Adrenal gland (tissue), 12 donors: ENCODE data around the gene RCOR1. TPM values are rescaled to one million over a fixed set of nuclear protein-coding genes. Genes with fewer than 3 reads are reported as not detected.
A peak's percentile ranks its signal among the peaks of the same experiment; 100 is the strongest.
"Not testable (repeated sequence)": the region's sequence is repeated elsewhere in the genome, so short reads cannot be mapped to it uniquely, and the experiment has no call there.

Source experiments
- DNase-seq, 7 donors: peaks; one replicate each; pipeline ENCODE4 v3.0.0-alpha.2; 2019 to 2020
- H3K27ac ChIP-seq, 5 donors: fragments of 200-600 bp; sonication (generic) in 4 of 5; 1 replicate in 3 of 5; 2 replicates in 2 of 5; pipeline versions ENCODE4 v1.5.1 to v1.8.0; 2016 to 2020; ENCODE audit warnings: mild to moderate bottlenecking in 1 of 5
- H3K27me3 ChIP-seq: fragments of 200-600 bp; 2 replicates; pipeline ENCODE4 v1.8.0; 2021
- H3K36me3 ChIP-seq, 2 donors: fragments of 200-600 bp; replicated peaks in 1 of 2; 1 replicate in 1 of 2; 2 replicates in 1 of 2; pipeline versions ENCODE4 v1.5.1 to v1.8.0; 2018 to 2022
- H3K4me1 ChIP-seq, 2 donors: fragments of 200-600 bp; replicated peaks in 1 of 2; 1 replicate in 1 of 2; 2 replicates in 1 of 2; pipeline versions ENCODE4 v1.5.1 to v1.8.0; 2018 to 2021
- H3K4me3 ChIP-seq, 4 donors: fragments of 200-600 bp; sonication (generic) in 3 of 4; one replicate each; pipeline ENCODE4 v1.5.1; 2016 to 2018
- H3K9me3 ChIP-seq, 3 donors: fragments of 200-600 bp; sonication (generic) in 1 of 3; replicated peaks in 1 of 3; 1 replicate in 2 of 3; 2 replicates in 1 of 3; pipeline versions ENCODE4 v1.5.1 to v1.8.0; 2016 to 2021
- CTCF ChIP-seq, 6 experiments: fragments of 450-650 bp in 4 of 6; fragments of 200-600 bp in 2 of 6; sonication (generic) in 1 of 6; IDR thresholded peaks; 1 replicate in 5 of 6; 2 replicates in 1 of 6; pipeline versions ENCODE4 v1.5.1 to v1.8.0; 2016 to 2021; ENCODE audit warnings: antibody characterized with exemption in 6 of 6, mild to moderate bottlenecking in 2 of 6, moderate library complexity in 1 of 6
- POLR2A ChIP-seq, 2 donors: fragments of 450-650 bp; IDR thresholded peaks; one replicate each; pipeline ENCODE4 v1.6.1; 2017; ENCODE audit warnings: antibody characterized with exemption in 2 of 2, mild to moderate bottlenecking in 2 of 2, moderate library complexity in 1 of 2
- WGBS, 4 donors: extraction: QIAGEN DNeasy Blood & Tissue Kit in 2 of 4; methylation state at CpG; one replicate each; pipeline versions ENCODE4 v1.1.5 to v1.1.7; 2013 to 2017; 5-methylcytosine and 5-hydroxymethylcytosine counted together
- intact Hi-C, 2 donors: fragments of 100-400 bp; cut with DNase I; formaldehyde crosslinking; loops; one replicate each; pipeline versions ENCODE4 v1.14.1 to v1.15.0; 2022 to 2023
- polyA plus RNA-seq, 3 donors: library from polyadenylated mRNA; stranded (reverse); fragments of 200-250 nt in 2 of 3; fragments of 350-450 nt in 1 of 3; fragmentation: Illumina TruSeq in 1 of 3; extraction: RNeasy Lipid Tissue Mini Kit (QIAGEN cat#74804) in 1 of 3; gene quantifications; one replicate each; pipeline ENCODE4 v1.2.3, GENCODE V29; 2013 to 2014
- total RNA-seq, 9 donors: library from RNA; depleted of rRNA in 4 of 9; stranded (reverse); fragments of >200 nt in 4 of 9; fragments of 120-200 nt in 1 of 9; fragmentation: NEBNext Ultra II Directional in 1 of 9; extraction: Animal tissue kit (Norgen Biotek cat#: 25700) in 1 of 9; gene quantifications; one replicate each; pipeline versions ENCODE4 v1.1.0 to v1.2.4, GENCODE V29; 2013 to 2023
- donor health status: healthy with polysubstance abuse.
- donor health status: Bipolar disorder and iron deficiency.
- donor health status: DM: yes; HTN: yes; CAD: no.
- donor health status: DM: no; HTN: no; CAD: no.
- donor health status: DM: no; HTN: no; CAD: no.
- donor health status: DM: yes; HTN: yes; CAD: no.

Gene RCOR1
- total and polyA plus RNA-seq, 12 donors: 3.8 to 17.7 (median 11.3) TPM

GRCh38 chr14:102608064-102608446, 15.6 kb downstream of the RCOR1 start:
- Histone ChIP-seq H3K27me3 (no peaks in the 10 kb centered on the region), H3K4me3 (no peak overlapping the region), H3K4me1 (peaks cover 17 to 31% of the 10 kb centered on the region in 2 donors), H3K36me3 (no peaks in the 10 kb centered on the region), H3K27ac (no peak overlapping the region), H3K9me3 (no peaks in the 10 kb centered on the region)
- TF ChIP-seq CTCF (IDR thresholded peaks at IDR 0.05) (no peak), POLR2A (IDR thresholded peaks at IDR 0.05) (no peak)
- 46 to 71% (median 68%) methylated on average over 4 of the region's 4 CpGs for WGBS, 4 donors
- intact Hi-C loops: no loop called here
- DNase-seq: no peak

- WGBS, 4 donors: 77 to 84% (median 78%) methylated on average over 5 of the region's 5 CpGs
- TF ChIP-seq POLR2A (IDR thresholded peaks at IDR 0.05): no peak
- no peak for TF ChIP-seq CTCF (IDR thresholded peaks at IDR 0.05)
- Histone ChIP-seq H3K4me3 (no peak overlapping the region), H3K36me3 (no peaks in the 10 kb centered on the region), H3K4me1 (peaks cover 5 to 9% of the 10 kb centered on the region in 2 donors), H3K27ac (no peak overlapping the region), H3K9me3 (no peaks in the 10 kb centered on the region), H3K27me3 (no peaks in the 10 kb centered on the region)
- no peak for DNase-seq
- intact Hi-C loops: no loop called here
Observed at GRCh38 chr14:102610968-102611811, 18.7 kb downstream of the RCOR1 start.

DNA sequence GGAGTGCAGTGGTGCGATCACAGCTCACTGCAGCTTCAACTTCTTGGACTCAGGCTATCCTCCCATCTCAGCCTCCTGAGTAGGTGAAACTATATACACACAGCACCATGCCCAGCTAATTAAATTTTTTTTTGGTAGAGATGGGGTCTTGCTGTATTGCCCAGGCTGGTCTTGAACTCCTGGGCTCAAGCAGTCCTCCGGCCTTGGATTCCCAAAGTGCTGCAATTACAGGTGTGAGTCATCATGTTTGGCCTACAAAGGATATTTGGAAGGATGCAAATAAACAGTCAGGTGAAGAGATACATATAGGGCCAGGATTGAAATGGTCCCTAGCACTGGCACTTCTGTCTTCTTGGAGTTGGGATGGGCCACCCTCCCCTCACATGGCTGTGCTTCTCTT, 23.9 kb downstream of the RCOR1 start:
- Histone ChIP-seq H3K36me3 (no peaks in the 10 kb centered on the region), H3K4me3 (no peak overlapping the region), H3K4me1 (peaks cover 4 to 10% of the 10 kb centered on the region in 2 donors), H3K27me3 (no peaks in the 10 kb centered on the region), H3K27ac (peak overlapping the region in 2 of 5 donors; percentile 8 to 26), H3K9me3 (no peaks in the 10 kb centered on the region)
- TF ChIP-seq CTCF (IDR thresholded peaks at IDR 0.05) (no peak), POLR2A (IDR thresholded peaks at IDR 0.05) (no peak)
- intact Hi-C loops: no loop called here
- DNase-seq: peak in 1 of 7 donors; percentile 21
- 82 to 96% (median 91%) methylated on average over 2 of the region's 2 CpGs for WGBS, 4 donors

DNA sequence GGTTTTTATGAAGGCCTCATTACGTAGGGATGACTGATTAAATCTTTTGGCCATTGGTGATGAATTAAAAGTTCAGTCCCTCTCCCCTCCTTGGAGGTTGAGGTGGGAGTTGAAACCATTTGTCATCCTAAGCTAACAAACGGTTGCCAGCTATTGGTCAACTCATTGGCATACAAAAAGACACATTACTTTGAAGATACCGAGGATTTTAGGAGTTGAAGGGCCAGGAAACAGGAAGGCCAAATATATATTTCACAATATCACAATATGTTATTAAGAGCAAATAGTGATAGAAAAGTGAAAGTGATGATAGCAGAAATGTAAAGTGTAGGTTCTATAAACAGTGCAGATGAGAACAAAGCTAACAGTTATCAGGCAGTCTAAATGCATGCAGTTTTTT, 24.4 kb downstream of the RCOR1 start:
- H3K27ac ChIP-seq: peak overlapping the region in 2 of 5 donors; percentile 8 to 26
- peaks cover 0 to 10% of the 10 kb centered on the region in 2 donors for H3K4me1 ChIP-seq
- no peak overlapping the region for H3K4me3 ChIP-seq
- 11 to 21% (median 18%) methylated on average over 3 of the region's 3 CpGs for WGBS, 4 donors
- no peaks in the 10 kb centered on the region for H3K27me3 ChIP-seq
- H3K9me3 ChIP-seq: no peaks in the 10 kb centered on the region
- DNase-seq: peak in 1 of 7 donors; percentile 32
- H3K36me3 ChIP-seq: no peaks in the 10 kb centered on the region
- TF ChIP-seq POLR2A (IDR thresholded peaks at IDR 0.05): no peak
- TF ChIP-seq CTCF (IDR thresholded peaks at IDR 0.05): no peak
- intact Hi-C loops: no loop called here

DNA sequence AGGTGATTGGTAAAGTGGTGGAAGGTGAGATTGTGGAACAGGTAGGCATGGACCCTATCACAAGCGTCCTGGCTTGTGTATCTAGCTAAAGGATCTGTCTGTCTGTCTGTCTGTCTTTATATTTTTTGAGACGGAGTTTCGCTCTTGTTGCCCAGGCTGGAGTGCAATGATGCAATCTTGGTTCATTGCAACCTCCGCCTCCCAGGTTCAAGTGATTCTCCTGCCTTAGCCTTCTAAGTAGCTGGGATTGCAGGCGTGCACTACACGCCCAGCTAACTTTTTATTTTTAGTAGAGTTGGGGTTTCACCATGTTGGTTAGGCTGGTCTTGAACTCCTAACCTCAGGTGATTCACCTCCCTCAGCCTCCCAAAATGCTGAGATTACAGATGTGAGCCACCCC, 26.6 kb downstream of the RCOR1 start:
- H3K4me3 ChIP-seq, H3K27ac ChIP-seq, H3K36me3 ChIP-seq, H3K27me3 ChIP-seq, H3K9me3 ChIP-seq, DNase-seq, intact Hi-C loops: not testable (repeated sequence)
- 90 to 95% (median 95%) methylated on average over 6 of the region's 6 CpGs for WGBS, 4 donors
- H3K4me1 ChIP-seq: peaks cover 10 to 18% of the 10 kb centered on the region in 2 donors
